Neutrophil (primary cell): ENCODE results near the gene OR2T10.
"Not testable (repeated sequence)": the region's sequence is repeated elsewhere in the genome, so short reads cannot be mapped to it uniquely, and the experiment has no call there.

Experiments
- H3K27ac ChIP-seq: fragments of 200-600 bp; sonication (generic); 2 replicates; pipeline ENCODE4 v1.5.1; 2016; ENCODE audit warnings: mild to moderate bottlenecking, moderate library complexity
- H3K27me3 ChIP-seq: fragments of 200-600 bp; sonication (generic); 2 replicates; pipeline ENCODE4 v1.6.0; 2016; ENCODE audit warnings: mild to moderate bottlenecking
- H3K36me3 ChIP-seq: fragments of 200-600 bp; sonication (generic); 2 replicates; pipeline ENCODE4 v1.5.1; 2017
- H3K4me1 ChIP-seq, 2 experiments: fragments of 200-600 bp in 1 of 2; sonication (generic) in 1 of 2; 1 replicate in 1 of 2; 2 replicates in 1 of 2; pipeline versions ENCODE4 v1.5.1 to v1.6.1; 2013 to 2016; ENCODE audit warnings: low read depth in 1 of 2, low read length in 1 of 2, mild to moderate bottlenecking in 1 of 2, moderate library complexity in 1 of 2; ENCODE audit not compliant: control insufficient read depth in 1 of 2, insufficient read depth in 1 of 2
- H3K4me3 ChIP-seq, 2 experiments: fragments of 200-600 bp in 1 of 2; sonication (generic) in 1 of 2; 1 replicate in 1 of 2; 2 replicates in 1 of 2; pipeline ENCODE4 v1.5.1; 2013 to 2016; ENCODE audit warnings: low read depth in 1 of 2, low read length in 1 of 2, mild to moderate bottlenecking in 1 of 2, moderate library complexity in 1 of 2
- H3K9me3 ChIP-seq: fragments of 200-600 bp; sonication (generic); 2 replicates; pipeline ENCODE4 v1.5.1; 2016
- CTCF ChIP-seq: fragments of 200-600 bp; sonication (generic); IDR thresholded peaks from 2 replicates; pipeline ENCODE4 v1.5.1; 2016; ENCODE audit warnings: antibody characterized with exemption

The OR2T10 gene

GRCh38 chr1:248585266-248585665 is 12.2 kb downstream of the OR2T10 start:
- no peak overlapping the region for H3K4me3 ChIP-seq
- no peak for TF ChIP-seq CTCF

GRCh38 chr1:248576260-248576980 is 21.1 kb downstream of the OR2T10 start:
- no peaks in the 10 kb centered on the region for H3K27me3 ChIP-seq
- H3K4me3 ChIP-seq, result no peak overlapping the region
- H3K27ac ChIP-seq, result no peak overlapping the region
- no peaks in the 10 kb centered on the region for H3K36me3 ChIP-seq
- H3K9me3 ChIP-seq, result no peaks in the 10 kb centered on the region
- H3K4me1 ChIP-seq, result no peaks in the 10 kb centered on the region
- no peak for TF ChIP-seq CTCF

More at GRCh38 chr1:248585266-248585665, 12.2 kb downstream of the OR2T10 start:
- no peaks in the 10 kb centered on the region for H3K36me3 ChIP-seq
- H3K27me3 ChIP-seq, result no peaks in the 10 kb centered on the region
- no peaks in the 10 kb centered on the region for H3K9me3 ChIP-seq
- H3K4me1 ChIP-seq, result no peaks in the 10 kb centered on the region
- no peak overlapping the region for H3K27ac ChIP-seq

- H3K9me3 ChIP-seq, H3K27ac ChIP-seq, H3K27me3 ChIP-seq, H3K4me3 ChIP-seq, H3K4me1 ChIP-seq, H3K36me3 ChIP-seq: not testable (repeated sequence)
These were observed 22.8 kb downstream of the OR2T10 start, which contains the start of gene OR2T34 for GRCh38 chr1:248574657-248575056. Gene OR2T34, minus strand, starts transcription at chr1:248574757. Its CDS starts 0 bp downstream, at chr1:248574757.

GRCh38 chr1:248573856-248574255 is 23.6 kb downstream of the OR2T10 start:
- H3K9me3 ChIP-seq, H3K4me3 ChIP-seq, H3K4me1 ChIP-seq, H3K36me3 ChIP-seq, H3K27ac ChIP-seq, H3K27me3 ChIP-seq: not testable (repeated sequence)

- H3K4me3 ChIP-seq, H3K27me3 ChIP-seq, H3K36me3 ChIP-seq, H3K9me3 ChIP-seq, H3K27ac ChIP-seq, H3K4me1 ChIP-seq: not testable (repeated sequence)
These were observed 25.5 kb downstream of the OR2T10 start for GRCh38 chr1:248572049-248572448.

- H3K4me1 ChIP-seq, H3K9me3 ChIP-seq, H3K27ac ChIP-seq, H3K4me3 ChIP-seq, H3K27me3 ChIP-seq, H3K36me3 ChIP-seq: not testable (repeated sequence)
These were observed 26.7 kb downstream of the OR2T10 start for GRCh38 chr1:248570811-248571210.

GRCh38 chr1:248569049-248569448 is 28.5 kb downstream of the OR2T10 start:
- H3K4me1 ChIP-seq, H3K27me3 ChIP-seq, H3K27ac ChIP-seq, H3K4me3 ChIP-seq, H3K9me3 ChIP-seq, H3K36me3 ChIP-seq: not testable (repeated sequence)

- H3K9me3 ChIP-seq, H3K4me3 ChIP-seq, H3K36me3 ChIP-seq, H3K27me3 ChIP-seq, H3K4me1 ChIP-seq, H3K27ac ChIP-seq: not testable (repeated sequence)
These were observed 31.7 kb downstream of the OR2T10 start for GRCh38 chr1:248565530-248566373.

- not testable (repeated sequence) for H3K9me3 ChIP-seq, H3K36me3 ChIP-seq, H3K27me3 ChIP-seq, H3K4me1 ChIP-seq, H3K4me3 ChIP-seq, H3K27ac ChIP-seq
These were observed 34.8 kb downstream of the OR2T10 start, which contains the start of gene OR2T29 for GRCh38 chr1:248562672-248563071. Gene OR2T29, minus strand, starts transcription at chr1:248562772. Its CDS starts 3,281 bp downstream, at chr1:248559491.

- H3K36me3 ChIP-seq, H3K27ac ChIP-seq, H3K27me3 ChIP-seq, H3K4me1 ChIP-seq, H3K9me3 ChIP-seq, H3K4me3 ChIP-seq: not testable (repeated sequence)
These were observed 46.5 kb downstream of the OR2T10 start for GRCh38 chr1:248551027-248551426.

GRCh38 chr1:248547383-248547782 is 50.1 kb downstream of the OR2T10 start:
- H3K27me3 ChIP-seq, H3K4me3 ChIP-seq, H3K27ac ChIP-seq, H3K4me1 ChIP-seq, H3K9me3 ChIP-seq, H3K36me3 ChIP-seq: not testable (repeated sequence)
